Glomerular endothelial cell (primary cell): ENCODE results near the gene MAPK6. TPM values are rescaled to one million over a fixed set of nuclear protein-coding genes. Genes with fewer than 3 reads are reported as not detected.

Experiments
- DNase-seq: peaks from one replicate; pipeline ENCODE4 v3.0.0-alpha.2; 2011; ENCODE audit warnings: low read depth, low spot score; ENCODE audit errors: extremely low read depth
- total RNA-seq: library from RNA; depleted of rRNA; stranded (reverse); fragments of >200 nt; gene quantifications from 2 replicates; pipeline ENCODE4 v1.2.3, GENCODE V29; 2015

The MAPK6 gene
- total RNA-seq, 1 donor from 2014 or later, result 37.0 TPM

- DNase-seq, result no peak
Measured at GRCh38 chr15:52100807-52101442, 81.9 kb downstream of the MAPK6 start.

GRCh38 chr15:52101542-52102323 is 82.7 kb downstream of the MAPK6 start:
- no peak for DNase-seq

DNA sequence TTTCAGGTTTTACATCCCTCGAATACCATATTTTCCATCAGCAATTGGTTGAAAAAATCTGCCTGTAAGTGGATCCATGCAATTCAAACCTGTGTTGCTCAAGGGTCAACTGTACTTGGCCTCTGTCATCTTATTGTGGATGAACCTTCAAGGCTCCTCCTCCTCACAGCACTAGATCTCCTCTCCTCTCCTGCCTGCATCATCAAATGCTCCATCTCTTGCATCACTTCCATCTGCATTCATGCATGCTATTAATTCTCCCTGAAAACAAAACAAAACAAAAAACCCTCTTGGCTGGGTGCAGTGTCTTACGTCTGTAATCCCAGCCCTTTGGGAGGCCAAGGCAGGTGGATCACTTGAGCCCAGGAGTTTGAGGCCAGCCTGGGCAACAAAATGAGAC is 83.4 kb downstream of the MAPK6 start:
- DNase-seq, result no peak

- no peak for DNase-seq
Measured at GRCh38 chr15:52103217-52104207, 84.5 kb downstream of the MAPK6 start.

GRCh38 chr15:52104532-52105004 is 85.5 kb downstream of the MAPK6 start:
- DNase-seq, result no peak

GRCh38 chr15:52105846-52106245 is 86.8 kb downstream of the MAPK6 start:
- no peak for DNase-seq

- no peak for DNase-seq
Measured at GRCh38 chr15:52106641-52107040, 87.6 kb downstream of the MAPK6 start.

- DNase-seq, result no peak
Measured at GRCh38 chr15:52107238-52107637, 88.2 kb downstream of the MAPK6 start.

DNA sequence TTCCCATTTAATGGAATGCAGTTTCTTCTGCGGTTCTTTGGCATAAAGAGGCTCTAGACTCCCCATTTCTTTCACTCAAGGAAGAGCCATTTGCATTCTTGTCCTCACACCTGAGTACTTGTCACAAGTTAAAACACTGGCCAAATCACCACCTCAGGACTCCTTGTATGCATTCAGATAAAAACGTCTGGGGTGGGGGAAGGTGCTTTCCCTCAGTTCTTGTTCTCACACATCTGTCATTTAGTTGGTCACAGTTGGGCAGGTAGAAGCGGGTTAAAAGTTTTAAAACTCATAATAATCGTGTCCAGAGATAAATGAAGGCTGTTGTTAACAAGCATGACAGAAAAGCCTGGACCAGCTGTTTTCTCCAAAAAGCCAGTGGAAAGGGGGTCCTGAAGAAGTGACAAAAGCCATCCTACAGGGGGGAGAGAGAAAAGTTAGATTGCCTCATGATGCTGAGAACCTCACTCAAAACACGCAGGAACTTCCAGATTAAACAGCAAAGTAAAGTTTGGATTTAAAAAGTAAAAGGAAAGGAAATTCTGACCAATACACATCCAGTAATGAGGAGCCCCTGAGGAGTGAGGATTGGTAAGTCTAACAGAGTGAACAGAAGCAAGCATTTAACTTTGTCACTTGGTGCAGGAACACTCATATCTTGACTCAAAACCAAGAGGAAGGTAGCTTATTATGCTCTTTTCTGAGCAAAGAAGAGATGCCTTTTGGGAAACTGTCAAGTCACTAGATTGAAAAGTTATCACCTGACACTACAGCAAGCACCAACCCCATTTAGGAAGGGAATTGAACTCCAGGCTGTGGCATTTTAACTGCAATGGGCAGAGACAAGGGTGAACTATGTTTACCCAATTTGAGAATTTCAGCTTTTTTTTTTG is 90.8 kb downstream of the MAPK6 start:
- DNase-seq, result no peak

GRCh38 chr15:52111517-52112202 is 92.6 kb downstream of the MAPK6 start:
- DNase-seq, result no peak

DNA sequence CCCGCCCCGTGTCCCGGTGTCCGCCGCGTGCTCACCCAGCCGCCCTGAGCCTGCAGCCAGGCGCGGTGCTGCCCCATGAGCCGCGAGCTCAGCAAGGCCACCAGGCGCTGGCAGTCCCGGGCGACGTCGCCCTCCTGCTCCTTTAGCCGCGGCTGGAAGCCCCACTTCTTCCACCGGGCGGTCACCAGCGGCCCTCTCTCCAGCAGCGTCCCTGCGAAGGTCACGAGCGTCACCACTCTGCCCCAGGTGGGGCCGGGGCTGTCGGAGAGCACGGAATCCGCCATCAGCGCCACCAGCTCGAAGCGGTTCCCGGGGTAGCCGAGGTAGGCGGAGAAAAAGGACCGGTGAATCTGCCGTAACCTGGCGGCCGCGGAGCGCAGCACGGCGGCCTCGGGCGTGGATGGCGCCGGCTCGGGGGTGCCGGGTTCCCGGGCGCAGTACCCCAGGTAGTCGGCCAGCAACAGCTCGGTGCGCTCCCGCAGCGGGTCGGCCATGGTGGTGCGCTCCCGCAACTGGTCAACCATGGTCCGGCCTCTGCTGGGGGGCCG is 93.3 kb downstream of the MAPK6 start:
- no peak for DNase-seq

GRCh38 chr15:52113235-52113634 is 94.2 kb downstream of the MAPK6 start:
- no peak for DNase-seq

GRCh38 chr15:52113708-52114107 is 94.7 kb downstream of the MAPK6 start:
- no peak for DNase-seq

- no peak for DNase-seq
Measured at GRCh38 chr15:52114261-52115055, 95.4 kb downstream of the MAPK6 start.

DNA sequence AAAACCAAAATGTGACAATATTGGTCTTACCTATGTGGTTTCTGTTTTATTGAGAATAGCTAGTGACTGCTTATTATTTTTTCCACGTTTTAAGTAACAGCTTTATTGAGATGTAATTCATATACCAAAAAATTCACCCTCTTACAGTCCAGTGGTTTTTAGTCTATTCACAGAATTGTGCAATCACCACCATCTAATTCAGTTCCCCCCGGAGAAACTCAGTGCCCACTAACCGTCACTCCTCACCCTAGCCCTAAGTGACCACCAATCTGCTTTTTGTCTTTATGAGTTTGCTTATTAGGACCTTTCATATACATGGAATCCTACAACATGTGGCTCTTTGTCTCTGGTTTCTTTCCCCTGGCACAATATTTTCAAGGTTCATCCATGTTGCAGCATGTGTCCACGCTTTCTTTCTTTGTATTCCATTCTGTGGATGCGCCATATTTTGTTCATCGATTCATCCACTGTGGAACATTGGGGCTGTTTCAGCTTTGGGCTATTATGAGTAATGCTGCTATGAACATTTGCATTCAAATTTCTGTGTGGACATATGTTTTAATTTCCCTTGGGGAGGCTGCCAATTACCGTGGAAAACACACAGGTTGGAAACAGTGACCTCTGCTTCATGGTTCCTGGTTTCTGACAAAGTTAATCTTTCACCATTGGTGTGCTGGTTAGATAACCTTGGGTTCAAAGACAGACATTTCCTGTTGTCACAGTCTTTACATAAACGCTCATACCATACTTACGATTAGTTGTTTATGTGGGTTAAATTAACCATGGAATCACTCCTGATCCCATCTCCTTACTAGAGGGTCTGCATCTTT is 96.8 kb downstream of the MAPK6 start:
- peak; percentile 66 for DNase-seq
